ENCODE data around the gene C2orf69.

DNA sequence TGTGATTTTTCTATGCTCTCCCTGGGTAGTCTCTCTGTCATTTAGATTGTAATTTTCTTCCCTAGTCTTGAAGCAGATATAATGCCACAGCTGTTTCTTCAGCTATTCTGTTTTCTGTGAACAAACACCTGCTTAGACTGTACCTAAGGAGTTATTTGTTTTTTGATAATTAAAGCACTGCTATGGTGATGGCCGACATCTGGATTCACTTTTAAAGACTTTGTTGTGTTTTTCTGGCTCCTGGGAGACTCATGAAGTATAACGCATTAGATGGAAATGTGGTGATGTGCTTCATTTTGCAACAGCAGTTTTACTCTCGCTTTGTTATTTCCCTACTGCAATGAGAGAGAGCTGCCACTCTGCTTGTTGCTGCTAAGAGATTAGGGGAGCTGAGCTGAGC is 15.7 kb upstream of the C2orf69 start:
- TF ChIP-seq POLR2AphosphoS5 (IDR thresholded peaks at IDR 0.05; ENCODE audit: low read depth, low read length) (no peak), POLR2A (IDR thresholded peaks at IDR 0.05; ENCODE audit: low read depth, low read length) (no peak), TAF1 (IDR thresholded peaks at IDR 0.05; ENCODE audit: low read depth, low read length) (no peak), SPI1 (IDR thresholded peaks at IDR 0.05; ENCODE audit: low read depth, low read length) (no peak), PAX5 (IDR thresholded peaks at IDR 0.05; ENCODE audit: insufficient read depth, low read length, severe bottlenecking) (no peak)
